Subcutaneous abdominal adipose tissue (tissue), 5 donors: ENCODE measurements around the gene C12orf43.
"Not testable (repeated sequence)": the region's sequence is repeated elsewhere in the genome, so short reads cannot be mapped to it uniquely, and the experiment has no call there.

Experiments
- H3K27ac ChIP-seq: one replicate; pipeline ENCODE4 v1.7.0; 2013; ENCODE audit warnings: low read depth, mild to moderate bottlenecking, inconsistent platforms, low read length, moderate library complexity
- H3K27me3 ChIP-seq, 5 donors: one replicate each; pipeline ENCODE4 v1.7.0; 2013; ENCODE audit warnings: low read length in 5 of 5, inconsistent platforms in 1 of 5; ENCODE audit not compliant: control insufficient read depth in 5 of 5, insufficient read depth in 4 of 5
- H3K36me3 ChIP-seq, 5 donors: one replicate each; pipeline ENCODE4 v1.7.0; 2013; ENCODE audit warnings: low read length in 5 of 5; ENCODE audit not compliant: control insufficient read depth in 5 of 5, insufficient read depth in 5 of 5
- H3K4me1 ChIP-seq, 5 donors: one replicate each; pipeline ENCODE4 v1.7.0; 2013; ENCODE audit warnings: low read length in 5 of 5, mild to moderate bottlenecking in 3 of 5, moderate library complexity in 1 of 5; ENCODE audit not compliant: control insufficient read depth in 5 of 5, insufficient read depth in 5 of 5
- H3K4me3 ChIP-seq, 5 donors: one replicate each; pipeline ENCODE4 v1.7.0; 2013; ENCODE audit warnings: low read length in 5 of 5, low read depth in 1 of 5
- H3K9ac ChIP-seq, 5 donors: one replicate each; pipeline ENCODE4 v1.7.0; 2013; ENCODE audit warnings: low read length in 5 of 5, mild to moderate bottlenecking in 4 of 5, moderate library complexity in 3 of 5
- H3K9me3 ChIP-seq, 5 donors: one replicate each; pipeline ENCODE4 v1.7.0; 2013; ENCODE audit warnings: low read length in 5 of 5; ENCODE audit not compliant: control insufficient read depth in 5 of 5
- donor health status: healthy.
- donor health status: healthy.
- donor health status: healthy.
- donor health status: healthy.
- donor health status: healthy.

C12orf43 gene

DNA sequence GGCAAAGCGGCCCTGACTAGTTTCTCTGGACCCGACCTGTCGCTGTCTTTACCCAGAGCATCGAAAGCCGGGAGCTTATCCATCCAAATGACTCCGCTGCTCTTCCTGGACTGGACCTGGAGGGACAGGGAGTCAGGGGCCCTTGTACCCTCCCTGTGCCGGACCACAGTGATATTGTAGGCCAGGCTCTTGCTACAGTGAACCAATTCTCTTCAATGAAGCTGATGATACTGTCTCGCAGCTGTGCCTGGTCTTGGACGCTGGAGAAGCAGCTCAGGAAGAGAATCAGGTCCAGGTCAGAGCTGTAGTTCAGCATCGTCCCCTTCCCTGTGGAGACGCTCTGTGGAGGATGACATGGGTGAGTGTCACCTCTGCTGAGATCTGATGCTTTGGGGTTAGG lies 37.4 kb upstream of the C12orf43 start:
- Histone ChIP-seq H3K4me1 (peaks cover 0 to 2% (median 0%) of the 10 kb centered on the region in 5 donors), H3K27ac (no peak overlapping the region), H3K9me3 (no peaks in the 10 kb centered on the region), H3K36me3 (no peaks in the 10 kb centered on the region), H3K4me3 (no peak overlapping the region), H3K27me3 (no peaks in the 10 kb centered on the region), H3K9ac (no peak overlapping the region)

DNA sequence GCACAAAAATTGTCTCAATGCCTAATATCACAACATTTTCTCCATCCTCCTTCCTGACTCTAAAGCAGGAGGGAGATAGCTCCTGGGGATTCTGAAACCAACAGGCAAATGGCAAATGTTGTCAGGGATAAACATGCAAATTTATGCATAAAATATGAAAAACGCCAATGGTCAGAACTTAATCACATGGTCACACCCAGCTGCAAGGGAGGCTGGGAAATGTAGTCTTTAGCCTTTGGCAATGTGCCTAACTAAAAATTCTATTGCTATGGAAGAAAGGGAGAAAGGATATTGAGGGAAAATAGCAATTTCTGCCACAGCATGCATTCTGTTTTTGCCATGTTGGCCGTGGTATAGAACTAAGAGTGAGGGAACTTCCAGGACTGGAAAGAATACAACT lies 34.4 kb upstream of the C12orf43 start:
- no peaks in the 10 kb centered on the region for H3K9me3 ChIP-seq

GRCh38 chr12:121048442-121048841 lies 32.2 kb upstream of the C12orf43 start:
- Histone ChIP-seq H3K27ac (no peak overlapping the region), H3K9me3 (no peaks in the 10 kb centered on the region), H3K27me3 (no peaks in the 10 kb centered on the region), H3K4me3 (no peak overlapping the region), H3K9ac (no peak overlapping the region), H3K36me3 (no peaks in the 10 kb centered on the region), H3K4me1 (peaks cover 0 to 3% (median 0%) of the 10 kb centered on the region in 5 donors)

More for the DNA sequence above, 34.4 kb upstream of the C12orf43 start:
- H3K4me1 ChIP-seq, result peaks cover 0 to 3% (median 0%) of the 10 kb centered on the region in 5 donors
- no peak overlapping the region for H3K27ac ChIP-seq
- no peak overlapping the region for H3K9ac ChIP-seq
- no peaks in the 10 kb centered on the region for H3K36me3 ChIP-seq
- H3K27me3 ChIP-seq, result no peaks in the 10 kb centered on the region
- H3K4me3 ChIP-seq, result no peak overlapping the region

DNA sequence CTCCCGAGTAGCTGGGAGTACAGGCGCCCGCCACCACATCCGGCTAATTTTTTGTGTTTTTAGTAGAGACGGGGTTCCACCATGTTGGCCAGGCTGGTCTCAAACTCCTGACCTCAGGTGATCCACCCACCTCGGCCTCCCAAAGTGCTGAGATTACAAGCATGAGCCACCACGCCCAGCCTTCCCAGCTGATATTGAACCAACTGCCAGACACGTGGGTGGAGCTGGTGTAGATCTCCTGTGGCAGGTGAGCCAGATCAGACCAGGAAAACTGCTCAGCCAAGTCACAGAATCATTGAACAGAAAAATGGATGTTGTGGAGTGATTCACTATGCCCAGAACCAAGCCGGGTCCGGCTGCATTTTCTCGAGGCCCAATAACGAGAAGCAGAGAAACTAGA lies 31.1 kb upstream of the C12orf43 start:
- H3K9ac ChIP-seq, H3K9me3 ChIP-seq, H3K4me1 ChIP-seq, H3K4me3 ChIP-seq, H3K27me3 ChIP-seq, H3K36me3 ChIP-seq, H3K27ac ChIP-seq: not testable (repeated sequence)

DNA sequence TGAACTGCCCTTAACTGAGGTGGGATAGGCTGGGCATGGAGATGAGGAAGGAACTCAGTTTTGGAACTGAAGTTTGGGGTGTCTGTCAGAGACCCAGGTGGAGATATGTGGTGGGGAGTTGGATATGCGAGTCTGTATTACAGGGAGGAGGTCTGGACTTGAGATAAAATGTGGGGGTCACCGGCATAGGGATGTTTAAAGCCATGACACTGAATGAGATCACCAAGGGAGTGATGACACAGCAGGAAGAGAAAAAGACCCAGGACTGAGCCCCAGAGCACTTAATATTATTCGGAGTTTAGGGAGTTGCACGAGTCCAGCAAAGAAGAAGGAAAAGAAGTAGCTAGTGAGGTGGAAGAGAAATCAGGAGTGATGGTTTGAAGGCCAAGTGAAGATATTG lies 26.8 kb upstream of the C12orf43 start:
- no peak overlapping the region for H3K27ac ChIP-seq
- no peak overlapping the region for H3K4me3 ChIP-seq
- no peaks in the 10 kb centered on the region for H3K36me3 ChIP-seq
- no peak overlapping the region for H3K9ac ChIP-seq
- no peaks in the 10 kb centered on the region for H3K27me3 ChIP-seq
- peaks cover 0 to 16% (median 13%) of the 10 kb centered on the region in 5 donors for H3K4me1 ChIP-seq
- no peaks in the 10 kb centered on the region for H3K9me3 ChIP-seq

- no peaks in the 10 kb centered on the region for H3K27me3 ChIP-seq
- H3K4me1 ChIP-seq, result peaks cover 0 to 19% (median 14%) of the 10 kb centered on the region in 5 donors
- peak within 1 kb of the TSS; percentile 59 for H3K27ac ChIP-seq
- H3K9me3 ChIP-seq, result no peaks in the 10 kb centered on the region
- no peaks in the 10 kb centered on the region for H3K36me3 ChIP-seq
- peak within 1 kb of the TSS; percentile 72 to 93 (median 80) for H3K4me3 ChIP-seq
- peak within 1 kb of the TSS; percentile 60 to 85 (median 75) for H3K9ac ChIP-seq
Measured at GRCh38 chr12:121038861-121039668, 22.8 kb upstream of the C12orf43 start, which contains the start of gene OASL. Gene OASL (minus strand): TSS chr12:121039246. CDS start chr12:121038971, 275 bp downstream.

DNA sequence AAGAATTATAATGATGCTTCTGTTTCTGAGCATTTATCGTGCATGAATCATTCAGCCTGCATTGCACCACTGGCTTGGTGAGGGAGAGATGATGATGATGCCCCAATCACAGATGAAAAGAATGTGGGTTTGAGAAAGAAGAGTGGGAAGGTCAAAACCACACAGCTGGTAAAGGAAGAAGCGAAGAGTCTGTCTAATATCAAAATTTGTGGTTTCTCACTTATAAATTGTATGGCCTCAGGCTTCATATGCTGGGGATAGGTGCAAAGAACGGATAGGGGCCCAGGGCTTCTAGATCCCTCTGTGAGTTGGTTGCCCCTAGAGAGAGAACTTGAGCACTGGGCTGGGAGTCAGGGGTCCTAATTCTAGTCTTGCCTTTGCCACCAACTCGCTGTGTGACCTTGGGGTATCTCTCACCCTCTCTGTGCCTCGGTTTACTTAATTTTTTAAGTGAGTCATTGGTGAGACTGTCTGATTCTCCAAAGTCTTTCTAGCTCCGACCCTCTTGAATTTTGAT lies 20.6 kb upstream of the C12orf43 start:
- Histone ChIP-seq H3K9ac (no peak overlapping the region), H3K4me1 (peaks cover 0 to 19% (median 14%) of the 10 kb centered on the region in 5 donors), H3K27ac (no peak overlapping the region), H3K36me3 (peaks cover 0 to 9% (median 0%) of the 10 kb centered on the region in 5 donors), H3K27me3 (no peaks in the 10 kb centered on the region), H3K4me3 (no peak overlapping the region), H3K9me3 (no peaks in the 10 kb centered on the region)

- H3K9me3 ChIP-seq, result no peaks in the 10 kb centered on the region
- peaks cover 0 to 19% (median 14%) of the 10 kb centered on the region in 5 donors for H3K4me1 ChIP-seq
- H3K27ac ChIP-seq, result no peak overlapping the region
Measured at GRCh38 chr12:121034616-121035305, 18.5 kb upstream of the C12orf43 start.

DNA sequence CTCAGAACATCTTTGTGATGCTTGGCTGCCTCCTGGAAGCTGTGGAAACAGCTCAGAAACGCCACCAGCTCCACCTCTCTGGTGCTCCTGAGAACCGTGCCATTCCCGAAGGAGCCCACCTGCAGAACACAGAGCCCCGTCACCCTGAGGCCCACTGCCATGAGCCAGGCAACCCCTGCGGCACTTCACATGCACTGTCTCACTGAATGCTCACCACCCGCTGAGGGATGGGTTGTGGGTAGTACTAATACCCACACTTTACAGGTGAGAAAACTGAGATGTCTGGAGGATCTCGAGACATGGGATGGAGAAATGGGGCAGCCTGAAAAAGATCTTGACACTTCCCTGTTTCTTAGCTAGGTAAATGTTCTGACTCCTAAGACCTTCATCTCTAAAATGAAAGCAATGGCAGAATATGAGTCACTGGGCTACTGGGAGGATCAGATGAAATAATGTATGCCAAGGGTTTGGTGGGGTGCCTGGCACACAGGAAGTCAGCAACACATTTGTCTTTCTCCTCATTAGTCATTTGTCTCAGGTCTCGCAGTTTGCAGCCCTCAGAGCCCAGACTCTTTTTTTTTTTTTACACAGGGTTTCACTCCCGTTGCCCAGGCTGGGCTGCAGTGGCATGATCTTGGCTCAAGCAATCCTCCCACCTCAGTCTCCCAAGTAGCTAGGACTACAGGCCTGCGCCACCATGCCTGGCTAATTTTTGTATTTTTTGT lies 17.5 kb upstream of the C12orf43 start:
- H3K4me1 ChIP-seq, result peaks cover 0 to 14% (median 10%) of the 10 kb centered on the region in 5 donors
- H3K27me3 ChIP-seq, result no peaks in the 10 kb centered on the region
- H3K27ac ChIP-seq, result no peak overlapping the region
- H3K9ac ChIP-seq, result no peak overlapping the region
- no peak overlapping the region for H3K4me3 ChIP-seq
- peaks cover 0 to 14% (median 0%) of the 10 kb centered on the region in 5 donors for H3K36me3 ChIP-seq
- H3K9me3 ChIP-seq, result no peaks in the 10 kb centered on the region

More at GRCh38 chr12:121034616-121035305, 18.5 kb upstream of the C12orf43 start:
- Histone ChIP-seq H3K27me3 (no peaks in the 10 kb centered on the region), H3K4me3 (no peak overlapping the region), H3K36me3 (peaks cover 0 to 14% (median 0%) of the 10 kb centered on the region in 5 donors), H3K9ac (no peak overlapping the region)
